OCI-LY7 (cell line): ENCODE data around the gene COL5A1. TPM values are rescaled to one million over a fixed set of nuclear protein-coding genes. Genes with fewer than 3 reads are reported as not detected.

Experiments
- BruUV-seq: library from RNA; stranded (reverse); fragments of 400-500 nt; replicated peaks from 2 replicates; lab custom pipeline; 2021; lab: Mats Ljungman, UMichigan
- CTCF ChIA-PET: fragments of 300-600 bp; sonication (Branson Sonifier 250); formaldehyde crosslinking; loops from one replicate; lab custom pipeline; 2022; ENCODE audit warnings: antibody characterized with exemption; ENCODE audit not compliant: unreplicated experiment; lab: Charles Lee
- POLR2A ChIA-PET: fragments of 300-600 bp; sonication (Branson Sonifier 250); formaldehyde crosslinking; loops from one replicate; lab custom pipeline; 2022; ENCODE audit warnings: antibody characterized with exemption; lab: Charles Lee
- DNase-seq: peaks from one replicate; pipeline ENCODE4 v3.0.0-alpha.2; 2015; ENCODE audit warnings: low spot score
- H2AFZ ChIP-seq: fragments of 200-600 bp; sonication (generic), shearing (Covaris generic); 2 replicates; pipeline ENCODE4 v1.6.1; 2014; ENCODE audit warnings: mild to moderate bottlenecking, antibody characterized with exemption, low read length, moderate library complexity
- H3K27ac ChIP-seq: fragments of 200-600 bp; sonication (generic); 2 replicates; pipeline ENCODE4 v1.5.1; 2014; ENCODE audit warnings: mixed run types, low read depth, mild to moderate bottlenecking, moderate library complexity, low read length, inconsistent platforms; ENCODE audit not compliant: poor library complexity, severe bottlenecking
- H3K36me3 ChIP-seq: fragments of 200-600 bp; sonication (generic); 2 replicates; pipeline ENCODE4 v1.6.1; 2014; ENCODE audit warnings: mild to moderate bottlenecking, antibody characterized with exemption, low read length, moderate library complexity, mixed read lengths; ENCODE audit not compliant: insufficient read depth
- H3K4me1 ChIP-seq: fragments of 200-600 bp; sonication (generic); 2 replicates; pipeline ENCODE4 v1.5.1; 2014; ENCODE audit warnings: mild to moderate bottlenecking, low read length; ENCODE audit not compliant: insufficient read depth, poor library complexity, severe bottlenecking
- H3K4me2 ChIP-seq: fragments of 200-600 bp; sonication (generic); 2 replicates; pipeline ENCODE4 v1.6.1; 2014; ENCODE audit warnings: mild to moderate bottlenecking, low read length
- H3K4me3 ChIP-seq: fragments of 200-600 bp; sonication (generic); 2 replicates; pipeline ENCODE4 v1.5.1; 2014; ENCODE audit warnings: mild to moderate bottlenecking, low read depth, low read length; ENCODE audit not compliant: poor library complexity, severe bottlenecking
- H3K79me2 ChIP-seq: fragments of 200-600 bp; sonication (generic); 2 replicates; pipeline ENCODE4 v1.6.1; 2016; ENCODE audit warnings: low read depth, mild to moderate bottlenecking, low read length, moderate library complexity, mixed read lengths; ENCODE audit not compliant: insufficient read depth
- H3K9me2 ChIP-seq: fragments of 200-600 bp; sonication (generic); 2 replicates; pipeline ENCODE4 v1.6.1; 2016; ENCODE audit warnings: mild to moderate bottlenecking, low read length, mixed read lengths; ENCODE audit not compliant: insufficient read depth
- H3K9me3 ChIP-seq: fragments of 200-600 bp; sonication (generic); 2 replicates; pipeline ENCODE4 v1.6.1; 2014; ENCODE audit warnings: mild to moderate bottlenecking, mixed run types, low read length, mixed read lengths
- H4K20me1 ChIP-seq: fragments of 200-600 bp; sonication (generic); 2 replicates; pipeline ENCODE4 v1.6.1; 2014; ENCODE audit warnings: mild to moderate bottlenecking, antibody characterized with exemption, low read length, moderate library complexity, mixed read lengths; ENCODE audit not compliant: insufficient read depth
- EZH2phosphoT487 ChIP-seq: fragments of 200-600 bp; sonication (generic); IDR thresholded peaks from 2 replicates; pipeline ENCODE4 v1.6.1; 2018; ENCODE audit warnings: low read depth, borderline replicate concordance, mild to moderate bottlenecking, mixed run types, antibody characterized with exemption, low read length, moderate library complexity, mixed read lengths
- intact Hi-C: fragments of 100-400 bp; cut with micrococcal nuclease; formaldehyde crosslinking; loops from one replicate; pipeline ENCODE4 v1.10.0; 2022; ENCODE audit not compliant: unreplicated experiment
- total RNA-seq, 2 experiments: library from RNA; depleted of rRNA in 1 of 2; stranded (reverse); fragments of >200 nt in 1 of 2; shearing (Covaris generic) in 1 of 2; gene quantifications; 2 replicates each; pipeline ENCODE4 v1.2.3, GENCODE V29; 2014 to 2022
- TF ChIP-seq, protein P1 (sequence below): fragments of 200-600 bp; sonication (generic); conservative IDR thresholded peaks from 2 replicates; pipeline ENCODE4 v1.5.1; 2014; ENCODE audit warnings: mild to moderate bottlenecking, antibody characterized with exemption, low read length, moderate library complexity, mixed read lengths

Gene COL5A1
- total RNA-seq, 2 experiments from 2014 or later: 12.2 to 28.6 TPM

DNA sequence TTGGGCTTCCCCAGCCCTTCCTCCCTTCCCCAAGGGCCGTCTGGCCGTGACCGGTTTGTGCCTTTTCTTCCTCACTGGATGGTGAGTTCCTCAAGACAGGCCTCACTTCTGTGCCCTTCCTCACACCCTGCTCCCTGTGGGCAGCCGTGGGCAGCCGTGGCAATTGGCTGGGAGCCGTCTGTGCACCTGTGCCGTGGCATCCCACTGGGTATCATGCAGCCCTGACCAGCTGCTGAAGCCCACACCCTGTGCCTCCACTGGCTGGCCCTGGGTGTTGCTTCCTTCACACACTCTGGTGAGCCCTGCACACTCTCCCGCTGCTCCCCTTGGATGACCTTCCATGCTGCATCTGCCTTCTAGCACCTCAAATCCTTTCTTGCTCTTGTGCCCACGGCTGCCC lies 100.2 kb downstream of the COL5A1 start:
- no TSS peak for BruUV-seq
- TF ChIP-seq, protein P1, sequence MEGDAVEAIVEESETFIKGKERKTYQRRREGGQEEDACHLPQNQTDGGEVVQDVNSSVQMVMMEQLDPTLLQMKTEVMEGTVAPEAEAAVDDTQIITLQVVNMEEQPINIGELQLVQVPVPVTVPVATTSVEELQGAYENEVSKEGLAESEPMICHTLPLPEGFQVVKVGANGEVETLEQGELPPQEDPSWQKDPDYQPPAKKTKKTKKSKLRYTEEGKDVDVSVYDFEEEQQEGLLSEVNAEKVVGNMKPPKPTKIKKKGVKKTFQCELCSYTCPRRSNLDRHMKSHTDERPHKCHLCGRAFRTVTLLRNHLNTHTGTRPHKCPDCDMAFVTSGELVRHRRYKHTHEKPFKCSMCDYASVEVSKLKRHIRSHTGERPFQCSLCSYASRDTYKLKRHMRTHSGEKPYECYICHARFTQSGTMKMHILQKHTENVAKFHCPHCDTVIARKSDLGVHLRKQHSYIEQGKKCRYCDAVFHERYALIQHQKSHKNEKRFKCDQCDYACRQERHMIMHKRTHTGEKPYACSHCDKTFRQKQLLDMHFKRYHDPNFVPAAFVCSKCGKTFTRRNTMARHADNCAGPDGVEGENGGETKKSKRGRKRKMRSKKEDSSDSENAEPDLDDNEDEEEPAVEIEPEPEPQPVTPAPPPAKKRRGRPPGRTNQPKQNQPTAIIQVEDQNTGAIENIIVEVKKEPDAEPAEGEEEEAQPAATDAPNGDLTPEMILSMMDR: no peak
- TF ChIP-seq EZH2phosphoT487: no peak
- H4K20me1 ChIP-seq: no peaks in the 10 kb centered on the region
- no peak for DNase-seq
- H2AFZ ChIP-seq: no peak overlapping the region
- H3K4me1 ChIP-seq: no peaks in the 10 kb centered on the region
- H3K36me3 ChIP-seq: no peaks in the 10 kb centered on the region
- H3K79me2 ChIP-seq: no peaks in the 10 kb centered on the region
- H3K9me2 ChIP-seq: no peaks in the 10 kb centered on the region
- POLR2A ChIA-PET: no interaction called here
- no peak overlapping the region for H3K4me3 ChIP-seq
- CTCF ChIA-PET: no interaction called here
- no peaks in the 10 kb centered on the region for H3K9me3 ChIP-seq
- H3K4me2 ChIP-seq: no peak overlapping the region
- intact Hi-C loops: no loop called here
- H3K27ac ChIP-seq: no peak overlapping the region

DNA sequence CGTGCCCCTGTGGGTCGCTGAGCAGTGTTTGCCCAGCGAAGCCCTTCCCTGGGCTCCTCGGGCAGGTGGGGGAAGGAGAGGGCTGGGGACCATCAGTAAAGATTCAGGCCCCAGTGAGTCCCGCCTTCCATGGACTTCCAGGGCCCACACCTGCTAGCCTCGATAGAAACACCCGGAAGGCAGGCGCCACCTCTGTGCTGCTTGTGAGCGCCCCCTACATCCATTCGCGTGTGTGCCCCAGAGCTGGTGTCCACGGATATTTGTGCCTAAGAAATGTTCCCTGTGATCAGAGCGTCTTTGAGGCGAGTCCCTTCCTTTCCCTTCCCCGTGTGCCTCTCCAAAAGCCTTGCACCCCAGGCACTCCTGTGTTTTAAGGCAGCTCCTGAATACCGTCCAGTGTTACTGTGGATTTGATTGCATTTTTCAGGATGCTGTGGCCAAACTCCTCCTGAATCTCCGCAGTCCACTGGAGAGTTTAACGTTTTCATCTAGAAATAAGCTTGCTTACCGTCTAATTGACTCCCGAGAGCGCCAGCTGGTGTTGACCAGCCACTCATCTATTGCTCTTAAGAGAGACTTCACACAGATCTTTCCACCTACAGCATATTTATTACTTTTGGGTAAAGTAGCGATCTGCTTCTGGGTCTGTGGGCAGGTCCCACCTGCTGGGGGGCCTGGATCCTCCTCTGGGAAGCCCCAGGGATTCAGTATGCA lies 101.4 kb downstream of the COL5A1 start:
- Histone ChIP-seq H3K4me1 (no peaks in the 10 kb centered on the region), H2AFZ (no peak overlapping the region), H3K4me3 (no peak overlapping the region), H3K79me2 (no peaks in the 10 kb centered on the region), H3K4me2 (no peak overlapping the region), H3K9me3 (0 out of 2 replicates have a peak, but pooled peaks cover 1% of the 10 kb centered on the region), H3K9me2 (no peaks in the 10 kb centered on the region), H3K36me3 (no peaks in the 10 kb centered on the region), H4K20me1 (no peaks in the 10 kb centered on the region), H3K27ac (no peak overlapping the region)
- ChIA-PET POLR2A (no interaction called here), CTCF (no interaction called here)
- intact Hi-C loops: no loop called here
- no TSS peak for BruUV-seq
- TF ChIP-seq, protein P1: peak; percentile 45; the same call in 1 of the 2 replicates
- no peak for TF ChIP-seq EZH2phosphoT487
- DNase-seq: no peak

DNA sequence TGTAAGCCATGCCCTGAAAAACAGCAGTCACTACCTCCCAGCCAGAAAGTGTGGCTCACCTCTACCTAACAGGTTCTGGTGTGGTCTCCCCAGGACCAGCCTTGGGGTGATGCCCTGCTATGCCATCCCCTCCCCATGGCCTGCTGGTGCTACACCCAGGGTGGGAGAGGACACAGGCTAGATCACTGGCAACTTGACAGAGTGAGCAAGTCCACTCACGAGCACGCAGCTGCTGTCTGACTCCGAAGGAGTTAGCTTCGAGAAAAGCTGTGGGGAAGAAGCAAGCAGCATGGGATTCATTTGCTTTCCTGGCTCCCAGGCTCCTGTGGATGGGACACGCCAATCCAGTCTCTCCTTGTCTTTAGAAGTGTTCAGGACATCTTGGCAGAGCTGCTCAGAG lies 102.2 kb downstream of the COL5A1 start:
- Histone ChIP-seq H3K9me2 (no peaks in the 10 kb centered on the region), H3K9me3 (0 out of 2 replicates have a peak, but pooled peaks cover 6% of the 10 kb centered on the region), H3K4me1 (no peaks in the 10 kb centered on the region), H3K36me3 (no peaks in the 10 kb centered on the region), H2AFZ (no peak overlapping the region), H3K27ac (no peak overlapping the region), H3K4me3 (no peak overlapping the region), H3K4me2 (no peak overlapping the region), H3K79me2 (no peaks in the 10 kb centered on the region), H4K20me1 (no peaks in the 10 kb centered on the region)
- ChIA-PET POLR2A (no interaction called here), CTCF (no interaction called here)
- BruUV-seq: no TSS peak
- intact Hi-C loops: no loop called here
- TF ChIP-seq, protein P1: no peak
- TF ChIP-seq EZH2phosphoT487: no peak
- no peak for DNase-seq
